Fibroblast of peridontal ligament (primary cell): ENCODE measurements around the gene HDHD2.

Experiments
- DNase-seq: peaks from one replicate; pipeline ENCODE4 v3.0.0-alpha.2; 2010; ENCODE audit errors: extremely low read depth

The HDHD2 gene

GRCh38 chr18:47146206-47146605, 4.1 kb downstream of the HDHD2 start:
- no peak for DNase-seq

- DNase-seq: no peak
Observed at GRCh38 chr18:47143899-47144485, 6.3 kb downstream of the HDHD2 start.

GRCh38 chr18:47143153-47143552, 7.1 kb downstream of the HDHD2 start:
- no peak for DNase-seq

- no peak for DNase-seq
Observed at GRCh38 chr18:47141289-47141688, 9.0 kb downstream of the HDHD2 start.

- no peak for DNase-seq
Observed at GRCh38 chr18:47121146-47121545, 29.2 kb downstream of the HDHD2 start.

DNA sequence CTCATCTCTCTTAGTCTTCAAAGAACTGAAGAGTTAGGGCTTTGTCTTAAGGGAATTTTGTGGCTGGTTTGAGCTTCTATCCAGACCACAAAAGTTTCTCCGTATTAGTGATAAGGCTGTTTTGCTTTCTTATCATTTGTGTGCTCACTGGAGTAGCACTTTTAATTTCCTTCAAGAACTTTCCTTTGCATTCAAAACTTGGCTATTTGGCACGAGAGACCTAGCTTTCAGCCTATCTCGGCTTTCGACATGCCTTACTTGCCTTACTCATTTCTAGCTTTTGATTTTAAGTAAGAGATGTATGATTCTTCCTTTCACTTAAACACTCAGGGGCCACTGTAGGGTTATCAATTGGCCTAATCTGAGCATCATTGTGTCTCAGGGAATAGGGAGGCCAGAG, 29.9 kb downstream of the HDHD2 start:
- no peak for DNase-seq

DNA sequence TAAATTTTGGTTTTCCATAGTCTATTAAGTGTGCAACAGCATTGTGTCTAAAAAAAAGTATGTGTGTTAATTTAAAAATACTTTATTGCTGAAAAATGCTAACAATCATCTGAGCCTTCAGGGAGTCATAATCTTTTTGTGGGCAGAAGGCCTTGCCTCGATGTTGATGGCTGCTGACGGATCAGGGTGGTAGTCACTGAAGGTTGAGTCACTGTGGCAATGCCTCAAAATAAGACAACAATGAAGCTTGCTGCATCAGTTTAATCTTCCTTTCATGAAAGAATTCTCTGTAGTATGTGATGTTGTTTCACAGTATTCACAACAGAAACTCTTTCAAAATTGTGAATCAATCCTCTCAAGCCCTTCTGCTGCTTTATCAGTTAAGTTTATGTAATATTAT, 31.3 kb downstream of the HDHD2 start:
- DNase-seq: peak; percentile 36

GRCh38 chr18:47115205-47115604, 35.1 kb downstream of the HDHD2 start:
- DNase-seq: no peak

- DNase-seq: peak; percentile 63
Observed at GRCh38 chr18:47113796-47114540, 36.3 kb downstream of the HDHD2 start.

DNA sequence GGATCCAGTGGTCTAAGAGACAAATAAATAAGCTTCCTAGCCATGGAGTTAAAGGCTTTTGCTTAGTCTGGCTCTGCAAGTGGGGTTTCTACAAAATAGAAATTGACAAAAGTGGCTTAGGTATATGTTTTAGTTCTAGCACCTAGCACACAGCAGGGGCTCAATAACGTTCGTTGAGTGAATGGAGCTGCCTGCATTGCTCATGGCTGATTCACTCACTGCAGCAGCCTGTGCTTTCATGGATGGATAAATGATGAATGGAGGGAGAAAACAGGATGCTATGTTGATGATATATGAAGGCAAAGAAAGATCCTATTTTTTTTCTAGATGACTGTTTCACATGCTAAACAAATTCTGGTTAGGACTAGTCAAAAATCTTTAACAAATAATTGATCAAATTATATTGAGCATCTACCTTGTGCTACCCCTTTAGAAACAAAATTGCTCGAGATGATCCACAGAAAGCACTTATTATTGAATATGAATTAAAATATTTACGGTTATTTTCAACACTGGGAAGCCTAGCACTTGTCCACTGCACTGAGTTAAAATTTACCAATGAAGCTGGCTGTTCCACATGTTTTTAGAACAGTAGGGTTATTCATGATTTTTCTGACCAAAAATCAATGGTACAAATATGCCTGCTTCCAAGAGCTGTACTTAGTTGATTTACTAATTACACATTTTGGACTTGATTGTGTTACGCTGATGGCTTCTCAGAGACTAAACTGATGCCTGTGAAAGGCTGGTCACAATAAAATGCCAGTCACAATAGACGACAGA, 39.6 kb downstream of the HDHD2 start:
- DNase-seq: no peak

DNA sequence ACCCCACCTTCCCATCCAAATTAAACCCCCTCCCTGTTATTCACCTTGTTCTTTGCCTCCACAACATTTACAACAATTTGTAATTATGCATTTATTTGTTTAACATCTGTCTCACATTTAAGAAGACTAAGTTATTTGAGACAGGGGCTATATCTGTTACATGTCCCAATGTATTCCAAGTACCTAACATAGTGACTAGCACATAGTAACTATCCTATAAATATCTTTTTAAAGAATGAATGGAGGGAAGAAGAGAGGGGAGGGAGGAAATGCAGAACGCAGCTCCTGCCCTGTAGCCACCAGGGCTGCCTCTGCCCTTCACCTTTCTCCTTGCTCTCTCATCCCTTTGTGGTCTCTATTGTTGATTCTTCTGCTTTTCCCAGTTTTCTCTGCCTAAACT, 40.6 kb downstream of the HDHD2 start:
- no peak for DNase-seq

DNA sequence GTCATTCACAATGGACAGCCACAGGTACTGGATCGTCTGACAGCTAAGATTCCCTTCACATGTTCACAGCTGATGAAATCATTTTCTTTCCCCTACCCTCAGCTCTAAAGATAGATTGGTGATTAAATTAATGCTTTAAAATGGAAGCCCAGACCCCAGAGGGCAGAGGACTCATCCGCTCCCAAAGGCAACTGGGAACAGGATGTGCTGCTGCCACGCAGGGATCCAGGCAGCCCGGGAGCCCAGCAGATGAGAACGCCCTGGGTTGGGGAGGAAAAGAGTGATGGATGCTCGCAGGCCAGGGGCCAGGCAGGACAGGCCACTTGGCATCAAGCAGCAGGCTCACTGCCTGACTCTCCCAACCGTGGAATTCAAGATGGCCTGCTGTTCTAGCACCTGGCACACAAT, 41.3 kb downstream of the HDHD2 start:
- no peak for DNase-seq

DNA sequence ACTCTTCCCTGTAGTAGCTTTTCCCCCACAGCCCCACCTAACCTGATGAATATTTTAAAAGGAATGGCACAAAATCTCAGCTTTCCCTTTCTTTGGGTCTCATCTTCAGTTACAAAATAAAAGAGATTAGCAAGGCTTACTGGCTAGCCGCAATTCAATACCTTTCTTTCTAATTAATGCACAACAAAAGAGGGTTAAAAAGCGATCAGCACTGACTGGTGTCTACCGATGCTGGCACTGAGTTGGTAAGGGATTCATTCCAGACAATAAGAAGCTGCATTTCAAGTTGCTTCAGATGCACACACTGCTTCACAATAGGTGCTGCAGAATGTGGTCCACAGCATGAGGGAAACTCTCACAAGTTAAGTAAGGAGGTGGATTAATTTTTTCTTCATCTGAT, 41.9 kb downstream of the HDHD2 start:
- no peak for DNase-seq

- DNase-seq: peak; percentile 64
Observed at GRCh38 chr18:47100212-47100831, 50.0 kb downstream of the HDHD2 start.

GRCh38 chr18:47095810-47096209, 54.5 kb downstream of the HDHD2 start:
- no peak for DNase-seq

DNA sequence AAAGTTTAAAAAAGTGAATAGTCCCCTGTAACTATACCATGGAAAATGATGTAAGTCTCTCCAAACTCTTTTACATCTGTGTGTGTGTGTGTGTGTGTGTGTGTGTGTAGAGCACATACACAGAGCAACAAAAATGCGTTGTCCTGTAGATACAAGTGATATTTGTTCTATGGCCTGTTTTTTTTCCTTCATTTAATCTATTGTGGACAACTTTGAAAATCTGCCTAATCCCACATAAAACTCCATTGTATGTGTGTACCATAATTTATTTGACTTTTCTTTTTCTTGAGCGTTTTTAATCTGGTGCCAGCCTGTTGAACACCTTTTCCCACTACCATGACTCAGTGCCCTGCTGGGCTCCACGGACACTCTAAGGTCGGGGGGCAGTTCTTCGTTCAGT, 62.6 kb downstream of the HDHD2 start:
- no peak for DNase-seq

DNA sequence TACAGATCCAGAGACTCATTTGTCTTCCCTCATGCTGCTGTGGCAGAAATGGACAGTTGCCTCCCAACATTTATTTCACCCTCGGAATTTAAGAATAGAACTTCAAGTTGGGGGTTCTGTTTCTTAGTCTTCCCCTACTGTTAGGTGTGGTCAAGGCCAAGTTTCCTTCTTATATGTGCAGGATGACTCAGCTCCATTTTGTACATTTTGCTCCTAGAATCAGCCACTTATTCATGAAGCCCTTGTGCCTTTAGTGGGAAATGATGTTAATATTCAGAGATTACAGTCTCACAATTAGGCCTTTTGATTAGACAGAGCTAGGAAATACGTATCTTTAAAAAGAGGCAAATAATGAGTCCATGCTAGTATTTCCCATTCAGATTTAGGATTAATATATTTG, 68.7 kb downstream of the HDHD2 start:
- no peak for DNase-seq

- DNase-seq: no peak
Observed at GRCh38 chr18:47080872-47081271, 69.4 kb downstream of the HDHD2 start.

- DNase-seq: no peak
Observed at GRCh38 chr18:47077111-47077510, 73.2 kb downstream of the HDHD2 start.

DNA sequence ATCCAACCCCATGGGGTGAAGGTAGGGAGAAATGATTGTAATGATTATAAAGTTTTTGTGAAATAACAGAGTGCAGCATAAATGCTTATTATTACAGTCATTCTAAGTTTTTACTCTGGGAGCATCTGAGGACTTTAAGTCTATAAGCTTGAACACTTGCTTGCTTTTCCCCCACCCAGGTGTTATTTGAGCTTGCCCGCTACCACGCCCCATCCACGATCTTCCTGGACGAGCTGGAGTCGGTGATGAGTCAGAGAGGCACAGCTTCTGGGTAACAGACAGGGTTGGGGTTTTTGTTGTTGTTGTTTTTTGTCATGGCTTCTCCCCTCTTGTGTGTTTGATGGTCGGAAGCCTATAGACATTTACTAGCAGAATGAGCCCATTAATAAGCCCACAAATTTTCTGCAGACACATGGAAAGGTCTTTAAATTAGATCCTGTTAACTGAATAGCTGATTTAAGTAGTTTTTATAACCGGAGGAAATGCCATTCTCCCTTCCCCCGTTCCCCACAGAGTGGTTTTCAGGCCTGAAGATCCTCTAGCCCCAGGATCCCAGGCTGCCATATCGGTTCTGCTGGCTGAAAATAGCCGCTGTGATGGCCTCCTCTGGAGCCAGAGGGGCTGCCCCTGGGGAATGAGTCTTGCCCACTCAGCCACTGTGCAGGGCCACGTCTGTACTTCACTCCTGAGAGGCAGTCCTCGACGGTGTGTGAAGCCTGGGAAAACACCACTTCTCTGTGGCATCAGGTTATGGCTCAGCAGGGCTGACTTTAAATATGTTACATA, 75.0 kb downstream of the HDHD2 start:
- peak; percentile 3 for DNase-seq

DNA sequence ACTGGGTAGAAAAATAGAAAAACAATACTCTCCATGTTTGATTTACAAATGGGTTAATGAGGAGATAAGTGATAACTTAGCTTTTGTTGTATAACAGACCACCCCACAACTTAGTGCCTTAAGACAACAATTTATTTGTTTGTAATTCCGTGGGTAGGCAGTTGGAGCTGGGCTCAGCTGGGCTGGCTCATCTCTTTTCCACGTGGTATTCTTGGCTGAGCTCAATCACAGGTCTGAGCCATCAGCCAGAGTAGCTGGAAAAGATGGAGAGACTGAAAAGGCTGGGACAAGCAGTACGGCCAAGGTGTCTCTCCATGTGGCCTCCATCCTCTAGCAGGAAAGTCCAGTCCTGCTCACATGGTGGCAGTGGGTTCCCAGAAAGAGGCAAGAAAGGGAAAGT, 82.7 kb downstream of the HDHD2 start:
- DNase-seq: no peak

- no peak for DNase-seq
Observed at GRCh38 chr18:47063096-47063495, 87.2 kb downstream of the HDHD2 start.
